CD4-positive, CD25-positive, alpha-beta regulatory T cell (primary cell): ENCODE data around the gene BRINP1. TPM values are rescaled to one million over a fixed set of nuclear protein-coding genes. Genes with fewer than 3 reads are reported as not detected.

Experiments used
- ATAC-seq, 2 donors: fragments of 150-1000 bp; cut with Tn5 transposase; one replicate each; pipeline ENCODE4 v1.10.0; 2021; ENCODE audit warnings: low read depth in 2 of 2, moderate number of reproducible peaks in 2 of 2, moderate library complexity in 1 of 2
- DNase-seq, 3 donors: peaks; one replicate each; pipeline versions ENCODE4 v3.0.0 to v3.0.0-alpha.2; 2012 to 2022; ENCODE audit warnings: mixed read lengths in 1 of 3
- H3K27ac ChIP-seq: one replicate; pipeline ENCODE4 v1.7.0; 2013; ENCODE audit warnings: mild to moderate bottlenecking, low read length; ENCODE audit not compliant: insufficient read depth, poor library complexity, severe bottlenecking
- H3K27me3 ChIP-seq: one replicate; pipeline ENCODE4 v1.7.0; 2013; ENCODE audit warnings: low read length; ENCODE audit not compliant: control insufficient read depth, insufficient read depth
- H3K36me3 ChIP-seq: one replicate; pipeline ENCODE4 v1.7.0; 2013; ENCODE audit warnings: mild to moderate bottlenecking, low read length, moderate library complexity; ENCODE audit not compliant: control insufficient read depth, insufficient read depth
- H3K4me1 ChIP-seq: 2 replicates; pipeline ENCODE4 v1.7.0; 2013; ENCODE audit warnings: mild to moderate bottlenecking, low read length; ENCODE audit not compliant: insufficient read depth, control insufficient read depth, poor library complexity, severe bottlenecking
- H3K4me3 ChIP-seq: one replicate; pipeline ENCODE4 v1.7.0; 2013; ENCODE audit warnings: low read depth, mild to moderate bottlenecking, low read length, moderate library complexity
- H3K9me3 ChIP-seq, 2 experiments: 1 replicate in 1 of 2; 2 replicates in 1 of 2; pipeline ENCODE4 v1.7.0; 2013; ENCODE audit warnings: low read length in 2 of 2, mild to moderate bottlenecking in 1 of 2, moderate library complexity in 1 of 2; ENCODE audit not compliant: control insufficient read depth in 2 of 2
- H3K27ac Mint-ChIP-seq, 3 donors: one replicate each; pipeline ENCODE4 v1.8.0; 2020 to 2022; ENCODE audit warnings: mild to moderate bottlenecking in 3 of 3, mixed read lengths in 3 of 3, moderate library complexity in 2 of 3
- H3K27me3 Mint-ChIP-seq: one replicate; pipeline ENCODE4 v1.8.0; 2022; ENCODE audit warnings: mild to moderate bottlenecking, mixed read lengths
- H3K36me3 Mint-ChIP-seq: one replicate; pipeline ENCODE4 v1.8.0; 2020; ENCODE audit warnings: mixed read lengths
- H3K4me1 Mint-ChIP-seq, 4 donors: one replicate each; pipeline ENCODE4 v1.8.0; 2020 to 2022; ENCODE audit warnings: mixed read lengths in 4 of 4, mild to moderate bottlenecking in 1 of 4
- H3K4me3 Mint-ChIP-seq, 4 donors: one replicate each; pipeline ENCODE4 v1.8.0; 2020 to 2022; ENCODE audit warnings: mild to moderate bottlenecking in 4 of 4, mixed read lengths in 4 of 4, moderate library complexity in 3 of 4
- H3K9me3 Mint-ChIP-seq, 7 donors: one replicate each; pipeline ENCODE4 v1.8.0; 2020 to 2022; ENCODE audit warnings: mixed read lengths in 7 of 7, mild to moderate bottlenecking in 3 of 7, moderate library complexity in 2 of 7
- polyA plus RNA-seq, 4 donors: library from polyadenylated mRNA; unstranded; fragments of 300-500 nt; fragmentation: Illumina TruSeq; gene quantifications; one replicate each; pipeline ENCODE4 v1.2.3, GENCODE V29; 2021
- total RNA-seq: library from RNA; stranded (reverse); gene quantifications from one replicate; pipeline ENCODE4 v1.2.3, GENCODE V29; 2022

The BRINP1 gene
- total and polyA plus RNA-seq, 5 donors from 2014 or later = not detected

DNA sequence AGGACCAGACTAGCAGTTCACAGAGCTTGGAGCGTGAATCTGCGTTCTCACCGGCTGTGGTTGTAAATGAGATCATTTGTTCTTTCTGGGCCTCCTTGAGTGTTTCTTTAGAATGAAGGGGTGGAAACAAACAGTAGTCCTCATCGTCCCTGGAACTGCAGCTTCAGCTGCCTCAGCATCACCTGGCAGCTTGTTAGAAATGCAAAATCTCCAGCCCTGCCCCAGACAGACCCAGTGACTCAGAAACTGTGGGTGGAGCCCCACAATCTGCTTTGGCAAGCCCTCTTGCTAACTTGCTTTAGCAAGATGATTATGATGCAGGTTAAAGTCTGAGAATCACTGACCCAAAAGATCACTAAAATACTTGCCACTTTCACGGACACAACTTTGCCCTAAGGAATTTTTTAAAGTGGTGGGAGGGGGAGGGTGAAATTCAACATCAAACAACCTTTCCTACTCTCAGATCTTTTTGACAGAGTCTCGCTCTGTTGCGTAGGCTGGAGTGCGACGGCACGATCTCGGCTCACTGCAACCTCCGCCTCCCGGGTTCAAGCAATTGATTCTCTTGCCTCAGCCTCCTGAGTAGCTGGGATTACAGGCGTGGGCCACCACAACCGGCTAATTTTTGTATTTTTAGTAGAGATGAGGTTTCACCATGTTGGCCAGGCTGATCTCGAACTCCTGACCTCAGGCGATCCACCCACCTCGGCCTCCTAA, 86.0 kb downstream of the BRINP1 start:
- Mint-ChIP-seq H3K36me3 (no peaks in the 10 kb centered on the region), H3K4me3 (no peak overlapping the region), H3K27me3 (no peaks in the 10 kb centered on the region), H3K9me3 (peaks cover 0 to 8% (median 3%) of the 10 kb centered on the region in 7 donors), H3K4me1 (no peaks in the 10 kb centered on the region), H3K27ac (no peak overlapping the region)
- H3K4me1 ChIP-seq = no peaks in the 10 kb centered on the region
- H3K27ac ChIP-seq = no peak overlapping the region
- H3K9me3 ChIP-seq = no peaks in the 10 kb centered on the region
- ATAC-seq = no peak
- H3K27me3 ChIP-seq = no peaks in the 10 kb centered on the region
- H3K4me3 ChIP-seq = no peak overlapping the region
- DNase-seq = no peak
- no peaks in the 10 kb centered on the region for H3K36me3 ChIP-seq

GRCh38 chr9:119282476-119283077, 86.7 kb downstream of the BRINP1 start:
- Histone ChIP-seq H3K36me3 (no peaks in the 10 kb centered on the region), H3K4me1 (no peaks in the 10 kb centered on the region), H3K27ac (no peak overlapping the region), H3K27me3 (no peaks in the 10 kb centered on the region), H3K4me3 (no peak overlapping the region), H3K9me3 (no peaks in the 10 kb centered on the region)
- H3K9me3 Mint-ChIP-seq = peaks cover 0 to 10% (median 4%) of the 10 kb centered on the region in 7 donors
- no peak for ATAC-seq
- no peaks in the 10 kb centered on the region for H3K36me3 Mint-ChIP-seq
- no peak overlapping the region for H3K4me3 Mint-ChIP-seq
- peak overlapping the region in 1 of 3 donors; percentile 81 for H3K27ac Mint-ChIP-seq
- H3K4me1 Mint-ChIP-seq = no peaks in the 10 kb centered on the region
- no peaks in the 10 kb centered on the region for H3K27me3 Mint-ChIP-seq
- no peak for DNase-seq

GRCh38 chr9:119280740-119281485, 88.3 kb downstream of the BRINP1 start:
- DNase-seq (no peak), ATAC-seq (no peak)
- no peak overlapping the region for H3K27ac ChIP-seq
- H3K27me3 ChIP-seq = no peaks in the 10 kb centered on the region
- H3K9me3 ChIP-seq = no peaks in the 10 kb centered on the region
- H3K4me1 Mint-ChIP-seq = no peaks in the 10 kb centered on the region
- H3K4me3 Mint-ChIP-seq = no peak overlapping the region
- no peak overlapping the region for H3K27ac Mint-ChIP-seq
- no peak overlapping the region for H3K4me3 ChIP-seq
- no peaks in the 10 kb centered on the region for H3K4me1 ChIP-seq
- H3K36me3 Mint-ChIP-seq = no peaks in the 10 kb centered on the region
- no peaks in the 10 kb centered on the region for H3K36me3 ChIP-seq
- H3K27me3 Mint-ChIP-seq = no peaks in the 10 kb centered on the region
- peaks cover 0 to 15% (median 4%) of the 10 kb centered on the region in 7 donors for H3K9me3 Mint-ChIP-seq

DNA sequence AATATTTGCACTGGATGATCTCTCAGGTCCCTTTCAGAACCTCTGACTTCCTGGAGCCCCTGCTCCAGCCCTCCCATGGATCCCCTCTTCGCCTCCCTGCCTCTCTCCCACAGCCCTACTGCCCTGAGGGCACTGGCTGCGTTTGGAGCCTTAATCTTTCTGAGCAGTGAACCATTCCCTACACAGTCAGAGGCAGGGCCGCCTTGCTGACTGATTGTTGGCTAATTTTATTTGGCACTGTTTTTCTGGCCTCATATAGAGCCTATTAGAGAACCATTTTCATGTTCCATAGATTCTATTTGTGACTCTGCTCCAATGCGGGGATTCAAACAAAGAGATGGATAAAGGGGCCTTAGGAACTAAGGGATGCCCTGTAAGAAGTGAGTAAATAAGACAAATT, 91.1 kb downstream of the BRINP1 start:
- no peaks in the 10 kb centered on the region for H3K4me1 ChIP-seq
- Mint-ChIP-seq H3K36me3 (no peaks in the 10 kb centered on the region), H3K4me3 (no peak overlapping the region), H3K4me1 (no peaks in the 10 kb centered on the region), H3K9me3 (peaks cover 0 to 15% (median 4%) of the 10 kb centered on the region in 7 donors), H3K27ac (no peak overlapping the region), H3K27me3 (no peaks in the 10 kb centered on the region)
- no peak overlapping the region for H3K27ac ChIP-seq
- ATAC-seq (no peak), DNase-seq (no peak)
- no peaks in the 10 kb centered on the region for H3K27me3 ChIP-seq
- H3K4me3 ChIP-seq = no peak overlapping the region
- no peaks in the 10 kb centered on the region for H3K9me3 ChIP-seq
- no peaks in the 10 kb centered on the region for H3K36me3 ChIP-seq

- no peak overlapping the region for H3K4me3 Mint-ChIP-seq
- H3K4me1 Mint-ChIP-seq = no peaks in the 10 kb centered on the region
- H3K9me3 Mint-ChIP-seq = peaks cover 0 to 8% (median 3%) of the 10 kb centered on the region in 7 donors
Observed at GRCh38 chr9:119273984-119274665, 95.1 kb downstream of the BRINP1 start.

GRCh38 chr9:119273325-119273904, 95.8 kb downstream of the BRINP1 start:
- Histone ChIP-seq H3K4me1 (no peaks in the 10 kb centered on the region), H3K27me3 (no peaks in the 10 kb centered on the region), H3K9me3 (no peaks in the 10 kb centered on the region), H3K27ac (no peak overlapping the region), H3K4me3 (no peak overlapping the region), H3K36me3 (no peaks in the 10 kb centered on the region)
- H3K4me3 Mint-ChIP-seq = no peak overlapping the region
- no peak overlapping the region for H3K27ac Mint-ChIP-seq
- H3K4me1 Mint-ChIP-seq = no peaks in the 10 kb centered on the region
- no peaks in the 10 kb centered on the region for H3K27me3 Mint-ChIP-seq
- ATAC-seq (no peak), DNase-seq (no peak)
- no peaks in the 10 kb centered on the region for H3K36me3 Mint-ChIP-seq
- peaks cover 0 to 10% (median 4%) of the 10 kb centered on the region in 7 donors for H3K9me3 Mint-ChIP-seq

More at GRCh38 chr9:119273984-119274665, 95.1 kb downstream of the BRINP1 start:
- no peak for DNase-seq
- no peaks in the 10 kb centered on the region for H3K9me3 ChIP-seq
- H3K36me3 Mint-ChIP-seq = no peaks in the 10 kb centered on the region
- H3K4me3 ChIP-seq = no peak overlapping the region
- no peak overlapping the region for H3K27ac Mint-ChIP-seq
- H3K36me3 ChIP-seq = no peaks in the 10 kb centered on the region
- H3K27ac ChIP-seq = no peak overlapping the region
- no peak for ATAC-seq
- H3K27me3 Mint-ChIP-seq = no peaks in the 10 kb centered on the region
- H3K4me1 ChIP-seq = no peaks in the 10 kb centered on the region
- H3K27me3 ChIP-seq = no peaks in the 10 kb centered on the region

- Histone ChIP-seq H3K27me3 (no peaks in the 10 kb centered on the region), H3K4me1 (no peaks in the 10 kb centered on the region), H3K27ac (no peak overlapping the region), H3K9me3 (no peaks in the 10 kb centered on the region), H3K36me3 (no peaks in the 10 kb centered on the region), H3K4me3 (no peak overlapping the region)
- Mint-ChIP-seq H3K4me3 (no peak overlapping the region), H3K4me1 (no peaks in the 10 kb centered on the region), H3K36me3 (no peaks in the 10 kb centered on the region), H3K9me3 (peaks cover 0 to 10% (median 4%) of the 10 kb centered on the region in 7 donors), H3K27ac (no peak overlapping the region), H3K27me3 (no peaks in the 10 kb centered on the region)
- DNase-seq (no peak), ATAC-seq (no peak)
Observed at GRCh38 chr9:119272500-119273211, 96.6 kb downstream of the BRINP1 start.
